Tibial artery (tissue), 4 donors: Measurements from ENCODE around the gene PRAME.

ENCODE experiments used
- DNase-seq, 2 donors: peaks; one replicate each; pipeline ENCODE4 v3.0.0-alpha.2; 2019
- H3K27ac ChIP-seq, 2 donors: fragments of 200-600 bp; sonication (generic) in 1 of 2; 1 replicate in 1 of 2; 2 replicates in 1 of 2; pipeline ENCODE4 v1.5.1; 2018 to 2019; ENCODE audit warnings: mild to moderate bottlenecking in 1 of 2
- H3K27me3 ChIP-seq, 2 donors: fragments of 200-600 bp; sonication (generic) in 1 of 2; one replicate each; pipeline versions ENCODE4 v1.5.1 to v1.6.0; 2016 to 2019
- H3K36me3 ChIP-seq, 3 donors: fragments of 200-600 bp; sonication (generic) in 2 of 3; one replicate each; pipeline ENCODE4 v1.5.1; 2016 to 2019; ENCODE audit warnings: mild to moderate bottlenecking in 2 of 3
- H3K4me1 ChIP-seq, 4 donors: fragments of 200-600 bp; sonication (generic) in 2 of 4; 1 replicate in 3 of 4; 2 replicates in 1 of 4; pipeline ENCODE4 v1.5.1; 2016 to 2019
- H3K4me3 ChIP-seq, 2 donors: fragments of 200-600 bp; sonication (generic) in 1 of 2; 1 replicate in 1 of 2; 2 replicates in 1 of 2; pipeline ENCODE4 v1.5.1; 2018 to 2019; ENCODE audit warnings: mild to moderate bottlenecking in 2 of 2
- H3K9me3 ChIP-seq, 3 donors: fragments of 200-600 bp; sonication (generic) in 1 of 3; one replicate each; pipeline ENCODE4 v1.5.1; 2016 to 2019
- CTCF ChIP-seq, 2 experiments: fragments of 200-600 bp in 1 of 2; fragments of 450-650 bp in 1 of 2; IDR thresholded peaks; one replicate each; pipeline ENCODE4 v1.5.1; 2017 to 2019; ENCODE audit warnings: antibody characterized with exemption in 2 of 2, mild to moderate bottlenecking in 1 of 2, moderate library complexity in 1 of 2
- intact Hi-C: fragments of 100-400 bp; cut with DNase I; formaldehyde crosslinking; loops from one replicate; pipeline ENCODE4 v1.15.0; 2023; ENCODE audit warnings: low total_unique reads

Gene PRAME

GRCh38 chr22:22550789-22551434 is 8.2 kb downstream of the PRAME start:
- no peaks in the 10 kb centered on the region for H3K9me3 ChIP-seq
- H3K36me3 ChIP-seq = no peaks in the 10 kb centered on the region
- no peak for TF ChIP-seq CTCF (IDR thresholded peaks at IDR 0.05)
- H3K27ac ChIP-seq = no peak overlapping the region
- peaks cover 0 to 6% of the 10 kb centered on the region in 2 donors for H3K27me3 ChIP-seq
- intact Hi-C loops = no loop called here
- H3K4me3 ChIP-seq = no peak overlapping the region
- H3K4me1 ChIP-seq = no peaks in the 10 kb centered on the region
- DNase-seq = no peak

GRCh38 chr22:22548910-22549309 is 10.2 kb downstream of the PRAME start:
- TF ChIP-seq CTCF (IDR thresholded peaks at IDR 0.05) = no peak
- Histone ChIP-seq H3K4me1 (no peaks in the 10 kb centered on the region), H3K9me3 (no peaks in the 10 kb centered on the region), H3K4me3 (no peak overlapping the region), H3K27me3 (peaks cover 0 to 6% of the 10 kb centered on the region in 2 donors), H3K27ac (no peak overlapping the region), H3K36me3 (no peaks in the 10 kb centered on the region)
- intact Hi-C loops = no loop called here
- no peak for DNase-seq

- Histone ChIP-seq H3K4me3 (no peak overlapping the region), H3K4me1 (no peaks in the 10 kb centered on the region), H3K27ac (no peak overlapping the region), H3K27me3 (peaks cover 0 to 6% of the 10 kb centered on the region in 2 donors), H3K9me3 (no peaks in the 10 kb centered on the region), H3K36me3 (no peaks in the 10 kb centered on the region)
- DNase-seq = no peak
- intact Hi-C loops = no loop called here
- no peak for TF ChIP-seq CTCF (IDR thresholded peaks at IDR 0.05)
Observed at GRCh38 chr22:22548317-22548716, 10.7 kb downstream of the PRAME start.

GRCh38 chr22:22547692-22548300 is 11.3 kb downstream of the PRAME start:
- intact Hi-C loops = no loop called here
- no peak for TF ChIP-seq CTCF (IDR thresholded peaks at IDR 0.05)
- H3K4me3 ChIP-seq = no peak overlapping the region
- H3K36me3 ChIP-seq = no peaks in the 10 kb centered on the region
- DNase-seq = no peak
- no peak overlapping the region for H3K27ac ChIP-seq
- no peaks in the 10 kb centered on the region for H3K4me1 ChIP-seq
- peaks cover 0 to 6% of the 10 kb centered on the region in 2 donors for H3K27me3 ChIP-seq
- no peaks in the 10 kb centered on the region for H3K9me3 ChIP-seq

GRCh38 chr22:22547226-22547625 is 11.8 kb downstream of the PRAME start:
- no peaks in the 10 kb centered on the region for H3K36me3 ChIP-seq
- DNase-seq = no peak
- H3K9me3 ChIP-seq = no peaks in the 10 kb centered on the region
- H3K27me3 ChIP-seq = peaks cover 0 to 6% of the 10 kb centered on the region in 2 donors
- TF ChIP-seq CTCF (IDR thresholded peaks at IDR 0.05) = no peak
- no peaks in the 10 kb centered on the region for H3K4me1 ChIP-seq
- no peak overlapping the region for H3K4me3 ChIP-seq
- intact Hi-C loops = no loop called here
- no peak overlapping the region for H3K27ac ChIP-seq
